Left ventricle myocardium inferior (tissue), 1 donor: Measurements from ENCODE around the gene ATP5F1C. TPM values are rescaled to one million over a fixed set of nuclear protein-coding genes. Genes with fewer than 3 reads are reported as not detected.

Experiments
- DNase-seq: peaks from one replicate; pipeline ENCODE4 v3.0.0-alpha.2; 2020
- H3K27ac ChIP-seq: fragments of 200-600 bp; replicated peaks from 2 replicates; pipeline ENCODE4 v1.8.0; 2021
- H3K27me3 ChIP-seq: fragments of 200-600 bp; 2 replicates; pipeline ENCODE4 v1.8.0; 2021; ENCODE audit warnings: low read depth
- H3K36me3 ChIP-seq: fragments of 200-600 bp; 2 replicates; pipeline ENCODE4 v1.8.0; 2021
- H3K4me1 ChIP-seq: fragments of 200-600 bp; 2 replicates; pipeline ENCODE4 v1.8.0; 2021
- H3K4me3 ChIP-seq: fragments of 200-600 bp; 2 replicates; pipeline ENCODE4 v1.8.0; 2021; ENCODE audit warnings: mild to moderate bottlenecking, moderate library complexity
- H3K9me3 ChIP-seq: fragments of 200-600 bp; replicated peaks from 2 replicates; pipeline ENCODE4 v1.8.0; 2021
- CTCF ChIP-seq: fragments of 200-600 bp; IDR thresholded peaks from 2 replicates; pipeline ENCODE4 v1.8.0; 2021; ENCODE audit warnings: antibody characterized with exemption, mild to moderate bottlenecking, borderline replicate concordance
- intact Hi-C: fragments of 100-400 bp; cut with micrococcal nuclease; formaldehyde crosslinking; loops from one replicate; pipeline ENCODE4 v1.11.0; 2022
- total RNA-seq: library from RNA; stranded (reverse); fragmentation: NEBNext Ultra II Directional; extraction: Animal tissue kit (Norgen Biotek cat#: 25700); gene quantifications from one replicate; pipeline ENCODE4 v1.2.1, GENCODE V29; 2021
- donor health status: DM: no; HTN: yes; CAD: no; lungs with severe emphysema.

Gene ATP5F1C
- total RNA-seq, 1 donor from 2014 or later, result 743 TPM

GRCh38 chr10:7853226-7853842 lies 65.4 kb downstream of the ATP5F1C start:
- intact Hi-C loops, result no loop called here
- no peak overlapping the region for H3K27ac ChIP-seq
- no peak overlapping the region for H3K4me3 ChIP-seq
- no peaks in the 10 kb centered on the region for H3K9me3 ChIP-seq
- DNase-seq, result no peak
- H3K27me3 ChIP-seq, result no peaks in the 10 kb centered on the region
- H3K4me1 ChIP-seq, result peaks cover 29% of the 10 kb centered on the region
- H3K36me3 ChIP-seq, result no peaks in the 10 kb centered on the region
- TF ChIP-seq CTCF, result no peak

- no peaks in the 10 kb centered on the region for H3K27me3 ChIP-seq
- intact Hi-C loops, result no loop called here
- no peaks in the 10 kb centered on the region for H3K9me3 ChIP-seq
- no peak overlapping the region for H3K27ac ChIP-seq
- no peak for DNase-seq
- H3K36me3 ChIP-seq, result no peaks in the 10 kb centered on the region
- no peak for TF ChIP-seq CTCF
- no peak overlapping the region for H3K4me3 ChIP-seq
- peaks cover 29% of the 10 kb centered on the region for H3K4me1 ChIP-seq
Measured at GRCh38 chr10:7853890-7854289, 65.9 kb downstream of the ATP5F1C start.

- H3K4me1 ChIP-seq, result peaks cover 29% of the 10 kb centered on the region
- DNase-seq, result no peak
- no peak overlapping the region for H3K27ac ChIP-seq
- TF ChIP-seq CTCF, result no peak
- no peaks in the 10 kb centered on the region for H3K27me3 ChIP-seq
- H3K36me3 ChIP-seq, result no peaks in the 10 kb centered on the region
- no peak overlapping the region for H3K4me3 ChIP-seq
- intact Hi-C loops, result no loop called here
- H3K9me3 ChIP-seq, result no peaks in the 10 kb centered on the region
Measured at GRCh38 chr10:7855205-7855604, 67.2 kb downstream of the ATP5F1C start.

GRCh38 chr10:7856678-7857077 lies 68.7 kb downstream of the ATP5F1C start:
- DNase-seq, result no peak
- no peak overlapping the region for H3K27ac ChIP-seq
- intact Hi-C loops, result no loop called here
- peaks cover 2% of the 10 kb centered on the region for H3K36me3 ChIP-seq
- H3K27me3 ChIP-seq, result no peaks in the 10 kb centered on the region
- H3K4me1 ChIP-seq, result peaks cover 24% of the 10 kb centered on the region
- TF ChIP-seq CTCF, result no peak
- H3K9me3 ChIP-seq, result peaks cover 14% of the 10 kb centered on the region
- H3K4me3 ChIP-seq, result no peak overlapping the region

- Histone ChIP-seq H3K4me1 (peaks cover 18% of the 10 kb centered on the region), H3K36me3 (peaks cover 8% of the 10 kb centered on the region), H3K4me3 (no peak overlapping the region), H3K9me3 (peaks cover 20% of the 10 kb centered on the region), H3K27ac (no peak overlapping the region), H3K27me3 (no peaks in the 10 kb centered on the region)
- no peak for TF ChIP-seq CTCF
- no peak for DNase-seq
- intact Hi-C loops, result no loop called here
Measured at GRCh38 chr10:7857262-7857661, 69.3 kb downstream of the ATP5F1C start.

Other genes with a start within 250 kb of the ATP5F1C start
- 10.8 TPM for gene ITIH5, start 121.2 kb upstream of the ATP5F1C start, total RNA-seq
- gene ITIH2, start 84.9 kb upstream of the ATP5F1C start, total RNA-seq, result not detected
- gene KIN, start 184 bp upstream of the ATP5F1C start, total RNA-seq, result 10.0 TPM
- gene TAF3, start 30.3 kb downstream of the ATP5F1C start, total RNA-seq, result 12.7 TPM